Measurements from ENCODE around the gene MAML3. TPM values are rescaled to one million over a fixed set of nuclear protein-coding genes. Genes with fewer than 3 reads are reported as not detected.

Gene MAML3
- total RNA-seq, 4 donors from 2014 or later, result 18.2 to 42.7 (median 28.6) TPM

GRCh38 chr4:140156529-140157171, 2.7 kb upstream of the MAML3 start:
- H3K27ac ChIP-seq, result no peak overlapping the region

GRCh38 chr4:140154572-140154891, 548 bp upstream of the MAML3 start:
- TF ChIP-seq POLR2A (IDR thresholded peaks at IDR 0.05) (no peak), CTCF (IDR thresholded peaks at IDR 0.05) (no peak), EP300 (IDR thresholded peaks at IDR 0.05) (no peak), POLR2AphosphoS5 (IDR thresholded peaks at IDR 0.05) (no peak)
- Histone ChIP-seq H3K9me3 (no peaks in the 10 kb centered on the region), H3K4me1 (peaks cover 7% of the 10 kb centered on the region), H3K27me3 (no peaks in the 10 kb centered on the region), H3K36me3 (no peaks in the 10 kb centered on the region), H3K27ac (peak overlapping the region; percentile 94), H3K4me3 (peak overlapping the region; percentile 59)
- no peak for DNase-seq (ENCODE audit: low spot score in 2 of 2)
- 66% methylated on average over 3 of the region's 3 CpGs for WGBS

More at GRCh38 chr4:140156529-140157171, 2.7 kb upstream of the MAML3 start:
- Histone ChIP-seq H3K9me3 (no peaks in the 10 kb centered on the region), H3K36me3 (no peaks in the 10 kb centered on the region), H3K4me1 (peaks cover 7% of the 10 kb centered on the region), H3K4me3 (no peak overlapping the region), H3K27me3 (no peaks in the 10 kb centered on the region)
- TF ChIP-seq EP300 (IDR thresholded peaks at IDR 0.05) (no peak), CTCF (IDR thresholded peaks at IDR 0.05) (no peak), POLR2AphosphoS5 (IDR thresholded peaks at IDR 0.05) (no peak), POLR2A (IDR thresholded peaks at IDR 0.05) (no peak)
- 72% methylated on average over 4 of the region's 4 CpGs for WGBS
- DNase-seq (ENCODE audit: low spot score in 2 of 2), result no peak

GRCh38 chr4:140153419-140153717, 616 bp downstream of the MAML3 start:
- no peaks in the 10 kb centered on the region for H3K36me3 ChIP-seq
- TF ChIP-seq EP300 (IDR thresholded peaks at IDR 0.05), result no peak
- no peak for TF ChIP-seq POLR2AphosphoS5 (IDR thresholded peaks at IDR 0.05)
- TF ChIP-seq CTCF (IDR thresholded peaks at IDR 0.05), result no peak
- WGBS, result under 1% methylated on average over 14 of the region's 14 CpGs
- no peaks in the 10 kb centered on the region for H3K27me3 ChIP-seq
- no peak for DNase-seq (ENCODE audit: low spot score in 2 of 2)
- peak overlapping the region; percentile 59 for H3K4me3 ChIP-seq
- H3K9me3 ChIP-seq, result no peaks in the 10 kb centered on the region
- H3K4me1 ChIP-seq, result peaks cover 11% of the 10 kb centered on the region
- peak overlapping the region; percentile 94 for H3K27ac ChIP-seq

- Histone ChIP-seq H3K4me1 (peaks cover 16% of the 10 kb centered on the region), H3K36me3 (no peaks in the 10 kb centered on the region), H3K27ac (peak overlapping the region; percentile 94), H3K4me3 (peak overlapping the region; percentile 59), H3K9me3 (no peaks in the 10 kb centered on the region), H3K27me3 (no peaks in the 10 kb centered on the region)
- DNase-seq (ENCODE audit: low spot score in 2 of 2), result peak; percentile 78 to 86
- TF ChIP-seq POLR2AphosphoS5 (IDR thresholded peaks at IDR 0.05) (peak in 1 of 3 donors; percentile 16), POLR2A (IDR thresholded peaks at IDR 0.05) (no peak)
- 0% methylated on average over 12 of the region's 54 CpGs for WGBS
These were observed 1.1 kb downstream of the MAML3 start for GRCh38 chr4:140152751-140153418.

- TF ChIP-seq EP300 (IDR thresholded peaks at IDR 0.05) (no peak), POLR2AphosphoS5 (IDR thresholded peaks at IDR 0.05) (no peak), POLR2A (IDR thresholded peaks at IDR 0.05) (no peak), CTCF (IDR thresholded peaks at IDR 0.05) (peak in 1 of 2 donors; percentile 28)
- WGBS, result under 1% methylated on average over 42 of the region's 50 CpGs
- Histone ChIP-seq H3K4me3 (peak overlapping the region; percentile 59), H3K9me3 (no peaks in the 10 kb centered on the region), H3K27ac (peak overlapping the region; percentile 94), H3K27me3 (no peaks in the 10 kb centered on the region), H3K4me1 (peaks cover 19% of the 10 kb centered on the region), H3K36me3 (no peaks in the 10 kb centered on the region)
- DNase-seq (ENCODE audit: low spot score in 2 of 2), result peak; percentile 85 to 86
These were observed 1.8 kb downstream of the MAML3 start for GRCh38 chr4:140152013-140152703.

Measured in suprapubic skin (tissue), 4 donors.